NCI-H1694 (cell line): Measurements from ENCODE around the gene LRRFIP1.

Experiments
- DNase-seq: peaks from one replicate; lab custom pipeline; 2025; lab: John Stamatoyannopoulos, UW

The LRRFIP1 gene

DNA sequence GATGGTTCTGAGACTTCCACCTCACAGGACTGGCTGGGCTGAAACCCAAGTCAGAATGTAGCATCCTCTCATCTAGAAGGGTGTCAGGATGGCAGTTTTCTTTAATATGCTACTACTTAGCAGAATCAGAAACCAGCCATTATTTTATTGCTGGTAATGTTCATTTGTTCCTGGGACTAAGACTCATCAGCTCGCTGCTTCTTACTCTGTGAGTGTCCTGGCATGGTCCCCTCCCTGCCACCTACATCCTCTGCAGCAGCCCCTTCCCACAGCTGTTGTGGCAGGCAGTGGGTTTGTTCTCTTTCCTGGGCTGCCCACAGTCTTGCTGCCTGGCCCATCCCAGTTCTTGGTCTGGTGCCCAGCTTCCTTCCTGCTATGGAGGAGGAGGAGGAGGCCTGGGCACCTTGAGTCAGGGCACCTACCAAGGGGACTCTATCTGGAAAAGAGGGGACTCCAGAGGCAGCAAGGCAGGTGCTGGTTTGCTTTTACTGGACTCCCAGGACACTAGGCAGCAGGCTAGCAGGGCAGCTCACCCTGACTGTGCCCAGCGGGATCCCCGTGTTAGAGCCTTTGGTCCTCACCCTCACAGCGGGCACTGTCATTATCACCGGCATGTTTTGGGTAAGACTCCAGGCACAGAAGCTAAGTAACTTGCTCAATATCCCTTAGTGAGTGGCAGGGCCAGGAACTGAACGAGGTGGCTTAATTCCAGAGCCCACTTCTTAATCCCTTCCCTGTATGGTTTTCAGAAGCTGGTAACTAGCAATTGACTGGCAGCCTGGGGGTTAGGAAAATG lies 62.1 kb downstream of the LRRFIP1 start:
- no peak for DNase-seq

DNA sequence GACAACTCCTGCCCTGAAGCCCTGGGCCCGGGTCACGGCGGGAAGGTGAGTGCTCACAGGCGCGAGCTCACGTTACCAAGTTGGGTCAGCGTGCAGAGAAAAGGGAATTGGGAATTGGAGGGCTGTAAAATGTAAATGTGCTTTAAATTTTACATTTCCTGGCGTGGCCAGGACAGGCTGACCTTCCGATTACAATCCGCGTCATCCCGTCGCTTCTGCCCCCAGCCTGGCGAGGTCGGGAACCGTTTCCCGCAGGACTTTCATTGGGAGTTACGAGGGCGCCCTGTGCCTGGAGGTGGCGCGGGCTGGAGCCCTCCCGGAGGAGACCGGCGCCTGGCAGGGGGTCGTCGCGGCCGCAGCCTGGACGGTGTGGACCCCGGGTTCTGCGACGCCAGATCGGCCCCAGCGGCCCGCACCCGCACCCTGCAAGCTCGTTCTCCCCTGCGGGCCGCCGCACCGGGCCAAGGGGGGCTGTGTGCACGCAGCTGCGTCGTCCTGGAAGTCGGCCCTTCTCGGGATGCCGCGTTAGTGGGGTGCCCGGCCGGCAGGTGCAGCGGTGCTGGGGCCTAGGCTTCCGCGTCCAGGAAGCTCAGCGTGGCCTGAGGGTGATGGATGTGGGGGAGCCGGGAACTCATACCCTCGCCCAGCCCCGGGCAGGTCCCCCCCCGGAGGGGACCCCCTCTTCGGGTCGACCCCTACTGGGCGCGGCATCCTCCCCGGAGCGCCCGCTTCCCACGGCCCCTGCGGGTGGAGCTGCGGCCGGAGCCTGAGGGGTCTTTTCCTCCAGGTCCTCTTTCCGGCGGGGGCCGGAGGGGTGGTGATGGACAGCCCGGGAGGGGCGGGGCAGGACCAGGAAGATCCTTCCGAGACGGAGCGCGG lies 63.9 kb downstream of the LRRFIP1 start:
- DNase-seq: no peak

DNA sequence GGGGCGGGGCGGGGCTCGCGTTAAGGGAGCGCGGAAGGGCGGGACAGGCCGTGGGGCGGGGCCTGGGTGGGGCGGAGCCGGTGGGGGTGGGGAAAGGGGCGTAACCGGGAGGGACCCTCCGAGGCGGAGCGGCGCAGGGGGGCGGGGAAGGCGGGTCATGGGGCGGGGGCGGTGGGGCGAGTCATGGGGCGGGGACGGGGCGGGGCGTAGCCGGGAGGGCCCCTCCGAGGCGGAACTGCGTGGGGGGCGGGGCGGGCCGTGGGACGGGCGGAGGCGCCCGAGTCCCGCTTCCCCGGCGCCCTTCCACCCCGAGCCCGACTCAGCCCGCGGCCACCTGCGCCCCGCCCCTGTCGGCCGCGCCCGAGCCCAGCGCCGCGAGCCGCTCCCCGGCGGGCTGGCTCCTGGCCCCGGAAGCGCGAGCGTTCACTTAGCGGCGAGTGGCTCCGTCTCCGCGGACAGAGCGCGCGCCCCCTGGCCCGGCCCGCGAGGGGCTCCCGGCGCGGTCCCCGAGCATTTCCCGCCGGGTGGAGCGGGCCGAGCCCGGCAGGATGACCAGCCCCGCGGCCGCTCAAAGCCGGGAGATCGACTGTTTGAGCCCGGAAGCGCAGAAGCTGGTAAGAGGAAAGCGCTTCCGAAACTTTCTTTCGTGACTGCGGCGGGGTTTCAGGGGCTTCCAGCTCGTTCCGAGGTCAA lies 64.7 kb downstream of the LRRFIP1 start:
- DNase-seq: no peak

DNA sequence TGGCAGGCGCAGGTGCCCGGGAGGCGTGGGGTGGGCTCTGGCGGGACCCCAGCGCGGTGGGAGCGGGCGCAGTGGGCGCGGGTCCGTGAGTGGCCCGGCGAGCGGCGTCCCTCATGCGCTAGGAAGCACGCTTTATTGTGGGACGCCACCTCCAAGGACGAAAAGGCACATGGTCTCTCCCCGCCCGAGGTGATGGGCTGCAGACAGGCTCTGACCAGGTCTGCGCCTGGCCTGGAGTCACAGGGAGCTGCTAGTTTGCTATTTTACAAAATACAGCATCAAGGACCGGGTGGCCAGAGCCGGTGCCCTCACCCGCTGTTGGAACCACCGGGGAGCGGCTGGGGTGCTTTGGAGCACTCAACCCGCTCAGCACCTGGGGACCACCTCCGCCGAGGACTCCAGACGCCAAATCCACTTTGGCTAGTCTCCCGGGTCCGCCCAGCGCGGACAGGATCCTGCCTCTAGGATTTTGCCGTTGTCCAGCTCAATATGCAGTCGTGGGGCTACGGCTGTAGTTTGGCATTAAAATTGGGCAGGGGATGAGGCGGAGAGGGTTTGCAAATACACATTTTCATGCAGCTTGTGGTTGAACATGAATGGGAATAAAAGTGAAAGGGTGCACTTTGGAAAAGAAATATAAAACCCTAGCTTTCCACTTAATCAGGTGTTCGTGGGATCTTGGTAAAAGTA lies 65.4 kb downstream of the LRRFIP1 start:
- no peak for DNase-seq

DNA sequence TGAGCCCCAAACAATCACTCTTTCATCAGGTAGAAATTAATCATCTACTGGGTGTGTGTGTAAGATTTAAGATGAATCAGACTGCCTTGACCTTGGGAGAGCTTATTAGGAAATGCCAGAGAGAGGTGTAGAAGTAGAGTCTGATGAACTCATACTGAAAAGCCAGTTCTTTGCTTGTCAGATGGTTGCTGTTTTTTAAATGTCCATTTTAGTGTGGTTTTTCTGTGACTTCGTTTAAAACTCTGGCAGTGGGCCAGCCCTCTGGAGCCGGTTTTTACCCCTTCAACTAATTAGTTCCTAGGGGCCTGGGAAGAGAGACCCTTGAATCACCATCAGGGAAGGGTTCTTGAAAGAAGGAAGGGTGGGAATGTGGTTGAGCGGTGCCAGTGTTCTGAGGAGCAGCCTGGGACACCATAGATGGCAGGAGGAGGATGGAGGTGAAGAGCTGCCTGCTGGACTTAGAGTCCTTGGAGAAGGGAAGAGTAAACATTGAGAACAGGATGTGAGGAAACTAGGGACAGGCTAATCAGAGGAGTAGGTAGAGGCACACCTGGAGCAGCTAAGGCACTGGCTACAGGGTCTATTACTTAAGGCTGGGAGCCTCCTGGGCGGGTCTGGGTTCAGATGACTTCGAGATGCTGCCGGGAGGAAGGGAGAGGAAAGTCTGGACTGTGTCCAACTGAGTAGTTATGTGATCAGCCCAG lies 66.1 kb downstream of the LRRFIP1 start:
- no peak for DNase-seq

DNA sequence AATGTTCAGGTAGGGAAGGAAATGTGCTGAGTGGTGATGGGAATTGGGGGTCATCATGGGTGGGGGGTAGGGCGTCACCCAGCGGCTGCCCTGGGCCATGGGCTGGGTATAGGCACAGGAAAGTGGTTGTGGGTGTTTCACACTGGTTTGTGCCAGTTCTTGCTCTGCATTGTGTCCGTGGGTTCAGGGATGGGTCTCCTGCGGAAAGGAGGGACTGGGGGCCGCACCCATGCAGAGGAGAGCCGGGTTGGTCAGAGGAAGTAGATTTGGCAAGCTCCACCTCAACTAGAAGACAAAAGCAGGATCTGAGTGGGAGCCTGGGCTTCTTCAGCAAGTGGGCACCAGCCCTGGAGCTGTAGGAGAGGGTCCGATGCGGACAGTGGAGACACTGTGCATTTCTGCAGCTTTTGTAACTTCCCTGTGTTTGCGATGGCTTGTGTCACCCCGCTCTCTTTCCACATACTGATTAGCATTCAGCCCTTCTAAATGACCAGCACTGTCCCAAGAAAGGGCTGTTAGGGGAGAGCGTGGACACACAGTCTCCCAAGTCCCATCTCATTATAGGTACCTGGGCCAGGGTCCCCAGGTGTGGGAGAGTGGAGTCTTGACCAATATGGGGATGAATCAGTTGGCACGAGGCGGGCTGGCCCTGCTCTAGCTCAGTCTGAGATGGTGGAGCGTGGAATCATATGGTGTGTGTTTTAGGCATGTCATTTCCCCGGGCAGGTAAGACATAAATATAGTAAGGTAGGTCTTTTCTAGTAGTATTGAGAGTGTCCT lies 67.2 kb downstream of the LRRFIP1 start:
- DNase-seq: no peak

DNA sequence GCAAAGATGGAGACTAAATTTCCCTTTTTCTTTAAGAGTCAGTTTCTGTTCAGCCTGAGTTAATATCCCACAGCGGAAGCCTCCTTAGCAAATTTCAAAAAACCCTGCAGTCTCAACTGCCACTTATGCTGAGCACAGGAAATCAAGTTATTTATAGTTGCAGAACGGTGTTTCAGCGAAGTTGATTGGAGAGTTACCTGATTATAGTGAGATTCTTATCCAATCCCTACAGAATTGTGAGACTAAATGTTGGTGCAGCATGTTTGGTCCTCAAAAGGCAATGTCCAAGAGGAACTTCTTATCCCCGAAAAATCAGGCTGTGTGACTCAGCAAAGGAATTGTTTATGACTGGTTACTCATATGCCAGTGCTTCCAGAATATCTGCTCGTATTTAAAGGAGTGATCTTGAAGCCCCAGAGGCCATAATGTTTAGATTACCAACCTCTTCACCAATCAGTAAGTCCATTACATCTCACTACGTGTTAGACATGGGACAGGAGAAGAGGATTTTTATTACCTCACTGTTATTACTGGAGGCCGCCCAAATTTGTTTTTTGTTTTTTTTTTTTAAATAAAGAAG lies 67.9 kb downstream of the LRRFIP1 start:
- no peak for DNase-seq

DNA sequence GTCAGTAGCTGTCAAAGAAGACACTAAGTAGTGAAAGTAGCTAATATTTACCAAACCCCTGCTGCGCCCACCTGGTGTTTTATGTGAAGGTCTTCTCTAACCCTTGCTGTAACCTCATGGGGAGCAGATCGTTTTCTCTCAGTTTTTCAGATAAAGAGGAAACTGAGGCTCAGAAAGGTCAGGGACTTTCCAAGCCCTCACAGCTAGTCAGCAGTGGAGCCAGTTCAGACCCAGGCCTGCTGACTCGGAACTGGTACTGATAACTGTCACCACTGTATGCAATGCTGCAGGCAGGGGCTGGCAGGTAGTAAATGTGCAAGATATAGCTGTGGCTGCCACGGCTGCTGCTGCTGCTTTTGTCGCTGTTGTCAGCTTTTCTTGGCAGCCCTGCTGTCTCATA lies 69.1 kb downstream of the LRRFIP1 start:
- no peak for DNase-seq

DNA sequence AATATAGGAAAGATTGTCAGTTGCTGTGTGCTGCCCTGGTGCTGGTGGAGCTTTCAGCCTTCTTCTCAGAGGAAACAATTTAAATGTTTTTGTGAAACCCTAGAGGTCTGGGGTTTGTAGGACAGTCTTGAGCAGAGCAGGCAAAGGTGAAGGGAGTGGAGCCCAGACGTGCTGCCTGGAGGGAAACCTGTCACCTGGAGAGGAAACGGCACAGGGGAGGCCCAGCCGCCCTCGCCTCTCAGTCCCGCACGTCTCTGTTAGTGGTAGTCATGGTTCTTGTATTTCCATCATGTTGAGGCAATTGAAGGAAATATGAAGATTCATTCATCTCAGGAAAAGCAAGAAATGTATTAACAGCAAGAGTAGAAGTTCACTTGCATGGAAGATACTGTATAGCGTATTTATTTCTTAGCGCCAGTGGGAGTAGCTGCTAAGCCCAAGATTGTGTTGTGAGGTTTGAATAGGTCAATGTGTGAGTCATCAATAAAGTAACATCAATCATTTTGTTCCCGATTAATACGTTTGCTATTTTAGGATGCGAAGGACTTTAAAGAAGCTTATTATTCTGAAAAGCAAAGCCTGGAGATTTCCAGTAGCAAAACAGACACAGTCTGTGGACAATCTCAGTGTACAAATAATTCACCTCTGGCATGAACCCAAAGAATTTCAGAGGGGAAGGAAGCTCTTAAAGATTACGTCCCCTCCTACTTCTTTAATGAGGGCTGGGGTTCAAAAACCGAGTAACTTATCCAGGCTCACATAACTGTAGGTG lies 70.4 kb downstream of the LRRFIP1 start:
- no peak for DNase-seq

DNA sequence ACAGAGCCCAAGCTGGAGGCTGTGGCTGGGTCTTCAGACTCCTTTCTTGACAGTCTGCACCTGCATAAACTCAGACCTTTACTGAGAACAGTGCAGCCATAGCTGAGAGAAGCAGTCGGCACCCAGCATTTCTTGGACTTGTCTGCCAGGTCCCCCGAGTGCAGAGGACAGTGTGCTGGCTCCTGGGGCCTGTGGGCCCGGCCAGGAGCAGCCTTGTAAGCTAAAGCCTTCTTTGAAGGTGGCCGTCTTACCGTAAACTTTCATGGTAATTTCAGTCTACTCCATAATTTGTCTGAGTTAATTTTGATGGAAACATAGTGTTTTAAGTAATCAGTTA lies 70.9 kb downstream of the LRRFIP1 start:
- DNase-seq: no peak

DNA sequence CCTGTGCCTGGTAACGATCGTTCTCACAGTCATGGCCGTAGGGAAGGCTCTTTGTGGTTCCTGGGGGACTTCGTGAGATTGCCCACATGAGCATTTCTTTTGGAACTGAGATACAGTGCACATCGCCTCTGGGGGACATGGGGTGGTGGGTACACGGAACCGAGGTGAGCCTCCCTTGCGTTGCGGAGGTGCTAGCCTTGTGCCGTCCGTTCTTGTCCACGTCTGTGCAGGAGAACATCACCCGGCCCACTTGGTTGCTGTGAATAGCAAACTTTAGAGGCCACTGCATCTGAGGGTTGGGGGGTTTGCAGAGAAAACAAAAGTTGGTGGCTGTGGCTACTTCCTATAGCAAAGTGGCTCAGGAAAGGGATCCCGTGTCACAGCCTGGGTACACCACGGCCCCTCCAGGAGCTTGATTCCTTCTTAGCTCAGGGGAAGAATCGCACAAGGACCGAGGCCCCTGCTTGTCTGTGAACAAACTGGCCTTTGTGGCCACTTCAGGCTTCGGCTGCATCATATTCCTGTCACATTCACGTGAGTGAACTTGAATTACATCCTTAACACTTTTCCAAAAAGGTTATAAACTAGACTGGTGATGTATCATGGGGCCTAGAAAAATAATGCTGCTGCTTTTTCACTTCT lies 72.6 kb downstream of the LRRFIP1 start:
- DNase-seq: no peak

DNA sequence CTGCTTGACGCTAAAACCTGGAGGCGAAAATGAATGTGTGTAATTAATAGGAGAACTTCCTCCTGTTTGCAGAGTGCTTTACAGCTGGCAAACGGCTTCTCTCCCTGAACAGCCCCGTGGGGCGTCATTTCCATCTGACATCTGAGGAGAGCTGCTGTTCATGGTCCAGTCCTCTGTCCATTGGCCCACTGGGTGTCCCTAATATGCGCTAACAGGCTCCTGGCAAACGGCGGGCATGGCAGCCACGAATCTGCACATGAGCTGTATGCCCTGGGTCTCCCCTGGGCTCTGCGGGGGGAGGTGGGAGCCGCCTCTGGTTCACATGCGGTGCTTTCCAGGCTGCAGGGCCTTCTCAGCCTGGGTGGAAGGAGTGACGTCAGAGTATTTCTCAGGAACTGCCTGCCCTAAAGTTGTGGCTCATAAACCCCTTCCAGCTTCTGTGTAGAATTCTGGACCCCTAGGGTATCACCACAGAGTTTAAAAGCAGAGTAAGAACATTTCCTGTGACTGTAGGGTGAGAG lies 73.2 kb downstream of the LRRFIP1 start:
- DNase-seq: no peak

DNA sequence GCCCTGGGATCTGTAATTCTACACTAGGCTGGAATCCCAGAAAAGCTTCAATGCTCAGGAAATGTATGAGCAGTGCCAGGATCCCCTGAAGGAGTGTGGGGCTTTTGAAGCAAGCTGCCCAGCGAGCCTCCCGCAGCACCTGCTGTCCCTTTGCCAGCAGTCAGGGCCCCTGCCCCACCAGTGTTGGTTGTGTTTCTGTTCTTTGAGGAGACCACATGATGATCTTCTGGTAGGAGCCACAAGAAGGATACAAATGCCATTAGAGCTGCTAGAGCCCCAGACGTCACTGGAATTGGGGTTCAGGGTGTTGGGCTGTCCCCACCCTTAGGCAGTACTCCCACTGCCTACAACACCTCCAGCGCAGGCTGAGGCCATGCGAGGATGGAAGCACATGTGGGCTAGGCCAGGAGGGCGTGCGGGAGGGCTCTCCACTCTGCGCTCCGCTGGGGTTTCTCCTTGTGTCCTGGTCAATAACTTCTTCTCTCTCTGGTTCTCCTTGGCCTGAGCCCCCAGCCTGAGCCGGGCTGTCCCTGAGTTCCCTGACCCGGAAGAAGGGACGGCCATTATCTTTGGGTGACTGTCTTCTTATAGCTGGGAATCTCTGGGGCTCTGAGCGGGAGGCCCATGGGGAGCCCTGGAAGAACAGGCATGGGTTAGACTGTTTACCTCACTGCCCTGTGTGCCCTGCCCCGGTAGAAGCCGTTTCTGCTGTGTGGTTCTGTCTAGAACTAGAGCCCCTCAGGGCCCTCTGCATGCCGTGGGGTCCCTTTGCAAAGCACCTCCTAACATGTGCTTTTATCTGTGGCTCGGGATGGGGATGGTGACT lies 73.9 kb downstream of the LRRFIP1 start:
- no peak for DNase-seq

DNA sequence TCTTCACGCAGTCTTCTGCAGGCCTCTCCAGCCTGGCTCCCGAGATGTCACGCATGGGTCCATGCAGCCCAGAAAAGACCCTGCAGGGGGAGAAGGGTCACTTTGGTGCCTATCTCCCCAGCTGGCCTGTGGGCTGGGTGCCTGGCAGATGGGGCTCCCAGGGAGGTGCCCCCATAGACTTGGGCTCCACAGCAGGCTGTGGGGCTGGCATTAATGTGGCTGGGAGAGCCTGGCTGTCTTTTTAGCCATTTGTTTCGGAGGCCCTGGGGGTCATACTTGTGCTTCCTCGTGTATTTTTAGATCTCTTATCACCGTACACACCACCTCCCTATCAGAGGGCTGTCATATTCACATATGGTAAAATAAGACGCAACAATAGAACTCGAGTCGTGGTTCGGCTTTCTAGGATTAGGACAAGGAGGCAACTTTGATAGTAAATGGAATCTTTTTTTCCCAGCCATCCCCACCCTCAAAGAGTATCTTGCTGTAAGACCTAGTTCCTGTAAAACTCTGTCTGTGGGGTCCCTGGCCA lies 74.5 kb downstream of the LRRFIP1 start:
- DNase-seq: no peak

DNA sequence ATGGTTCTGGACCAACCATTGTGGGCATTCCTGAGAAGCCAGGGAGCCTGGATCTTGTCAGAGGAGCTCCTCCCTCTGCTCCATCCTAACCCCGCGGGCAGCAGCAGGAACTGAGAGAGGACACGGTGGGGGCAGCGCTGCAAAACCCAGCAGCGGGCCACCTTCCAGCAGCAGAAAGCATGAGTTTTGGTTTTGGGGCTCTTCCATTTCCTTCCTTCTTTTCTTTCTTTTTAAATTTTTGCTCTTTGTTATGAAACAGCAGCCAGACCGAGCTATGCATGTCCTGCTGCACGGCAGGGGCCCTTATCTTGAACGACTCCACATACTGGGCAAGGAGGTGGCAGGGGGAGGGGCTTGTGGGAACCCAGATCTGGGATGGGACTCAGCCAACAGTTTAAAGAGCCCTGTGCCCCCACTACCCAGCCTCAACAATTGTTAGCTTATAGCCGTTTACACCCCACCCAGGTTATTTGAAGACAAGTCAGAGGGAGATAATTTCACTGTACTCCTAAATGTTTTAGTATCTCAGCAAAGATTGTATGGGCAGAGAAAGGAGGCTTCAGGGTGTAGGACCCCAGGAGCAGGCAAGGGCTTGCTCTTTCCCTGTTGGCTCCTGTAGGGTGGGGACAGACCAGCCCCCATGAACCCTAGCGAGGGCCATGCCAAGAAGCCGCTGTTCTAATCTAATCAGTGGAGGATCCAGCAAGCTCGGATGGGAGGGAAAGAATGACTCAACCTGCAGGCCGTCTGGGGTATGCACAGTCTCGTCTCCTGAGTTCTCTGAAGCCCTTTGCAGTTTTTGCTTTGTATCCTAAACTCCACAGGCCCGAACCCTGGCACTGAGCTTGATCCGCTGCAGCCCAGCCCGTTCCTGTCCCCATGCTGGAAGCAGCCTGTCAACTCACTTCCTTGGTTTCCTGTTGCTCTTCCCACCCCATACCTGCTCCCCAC lies 75.3 kb downstream of the LRRFIP1 start:
- DNase-seq: no peak
